A549 (cell line): ENCODE results near the gene ANKRD39. TPM values are rescaled to one million over a fixed set of nuclear protein-coding genes. Genes with fewer than 3 reads are reported as not detected.

Source experiments
- ATAC-seq, 2 experiments: fragments of 200-7000 bp in 1 of 2; fragments of >200 bp in 1 of 2; cut with Nextera tagmentation in 1 of 2; cut with Tn5 transposase in 1 of 2; 3 replicates each; pipeline versions ENCODE4 v1.8.0 to v1.9.1; 2018 to 2020; ENCODE audit warnings: mild to moderate bottlenecking in 1 of 2, moderate library complexity in 1 of 2
- CTCF ChIA-PET: fragments of 300-600 bp; sonication (Branson Sonifier 250); formaldehyde crosslinking; extraction: SDS; loops from one replicate; lab custom pipeline; 2021; ENCODE audit warnings: antibody characterized with exemption, inconsistent platforms; lab: Yijun Ruan, JAX
- POLR2A ChIA-PET: fragments of 350-600 bp; formaldehyde crosslinking; extraction: SDS; loops from one replicate; lab custom pipeline; 2021; ENCODE audit warnings: antibody characterized with exemption, inconsistent platforms; lab: Yijun Ruan, JAX
- DNase-seq, 2 experiments: peaks; one replicate each; pipeline versions ENCODE4 v3.0.0 to v3.0.0-alpha.2; 2011 to 2016; ENCODE audit warnings: low read depth in 1 of 2, low spot score in 1 of 2
- FAIRE-seq: peaks from 2 replicates; lab custom pipeline; 2011; peaks lifted over from hg19 to GRCh38; lab: Jason Lieb, UNC
- H3K27ac ChIP-seq, 2 experiments: fragments of >200 bp; sonication (Bioruptor Twin); formaldehyde crosslinking; 3 replicates each; pipeline ENCODE4 v1.5.1; 2016 to 2017
- H3K4me1 ChIP-seq: fragments of >200 bp; sonication (Bioruptor Twin); formaldehyde crosslinking; 3 replicates; pipeline ENCODE4 v1.6.1; 2016
- H3K4me2 ChIP-seq: fragments of >200 bp; sonication (Bioruptor Twin); formaldehyde crosslinking; 3 replicates; pipeline ENCODE4 v1.6.1; 2016
- H3K4me3 ChIP-seq: fragments of >200 bp; sonication (Bioruptor Twin); formaldehyde crosslinking; 3 replicates; pipeline ENCODE4 v1.5.1; 2016
- H3K9me3 ChIP-seq: fragments of >200 bp; sonication (Bioruptor Twin); formaldehyde crosslinking; 3 replicates; pipeline ENCODE4 v1.6.1; 2016
- CBX8 ChIP-seq: fragments of 200-600 bp; sonication (generic); IDR thresholded peaks from 2 replicates; pipeline ENCODE4 v1.6.1; 2016
- CHD4 ChIP-seq: fragments of 200-600 bp; sonication (generic); IDR thresholded peaks from 2 replicates; pipeline ENCODE4 v1.6.1; 2016; ENCODE audit warnings: antibody characterized with exemption, mild to moderate bottlenecking, borderline replicate concordance
- EHF ChIP-seq: fragments of 250-450 bp; sonication (Bioruptor Pico); IDR thresholded peaks from 2 replicates; pipeline ENCODE4 v1.5.0; 2020; ENCODE audit warnings: mild to moderate bottlenecking
- ESRRA ChIP-seq: fragments of 150-350 bp; IDR thresholded peaks from 2 replicates; pipeline ENCODE4 v1.6.1; 2014; ENCODE audit warnings: mild to moderate bottlenecking, low read length, borderline replicate concordance
- FOXS1 ChIP-seq: fragments of 250-450 bp; sonication (Bioruptor Pico); IDR thresholded peaks from 2 replicates; pipeline ENCODE4 v1.5.0; 2020; ENCODE audit warnings: mild to moderate bottlenecking, moderate library complexity
- GATA3 ChIP-seq: IDR thresholded peaks from 2 replicates; pipeline ENCODE4 v1.6.1; 2012; ENCODE audit warnings: borderline replicate concordance
- HEYL ChIP-seq: fragments of 250-450 bp; sonication (Bioruptor Pico); IDR thresholded peaks from 2 replicates; pipeline ENCODE4 v1.8.0; 2021; ENCODE audit warnings: mild to moderate bottlenecking, moderate library complexity
- HOXA7 ChIP-seq: fragments of 250-450 bp; sonication (Bioruptor Pico); IDR thresholded peaks from 2 replicates; pipeline ENCODE4 v1.5.0; 2020; ENCODE audit warnings: mild to moderate bottlenecking, moderate library complexity
- HOXB5 ChIP-seq: fragments of 250-450 bp; sonication (Bioruptor Pico); IDR thresholded peaks from 2 replicates; pipeline ENCODE4 v1.5.0; 2020; ENCODE audit warnings: mild to moderate bottlenecking, moderate library complexity
- KDM5A ChIP-seq: fragments of 200-600 bp; sonication (generic); IDR thresholded peaks from 2 replicates; pipeline ENCODE4 v1.6.1; 2016; ENCODE audit warnings: antibody characterized with exemption, mild to moderate bottlenecking
- MAZ ChIP-seq: fragments of 150-350 bp; IDR thresholded peaks from 2 replicates; pipeline ENCODE4 v1.6.1; 2014; ENCODE audit warnings: antibody characterized with exemption, low read depth, low read length, borderline replicate concordance
- MYC ChIP-seq: IDR thresholded peaks from 2 replicates; pipeline ENCODE4 v1.6.1; 2012; ENCODE audit warnings: mild to moderate bottlenecking, inconsistent platforms, low read length, improper control_type of control experiment, borderline replicate concordance
- NFE2L2 ChIP-seq: fragments of 150-350 bp; conservative IDR thresholded peaks from 2 replicates; pipeline ENCODE4 v1.6.1; 2014; ENCODE audit warnings: low read length
- NPAS2 ChIP-seq: fragments of 250-450 bp; sonication (Bioruptor Pico); IDR thresholded peaks from 2 replicates; pipeline ENCODE4 v1.8.0; 2022; ENCODE audit warnings: mild to moderate bottlenecking, moderate library complexity, borderline replicate concordance
- NR3C1 ChIP-seq: fragments of >200 bp; sonication (Bioruptor Twin); formaldehyde crosslinking; IDR thresholded peaks from 3 replicates; pipeline ENCODE4 v1.6.1; 2017
- POLR2AphosphoS2 ChIP-seq: conservative IDR thresholded peaks from 2 replicates; pipeline ENCODE4 v1.6.1; 2012; ENCODE audit warnings: low read length, improper control_type of control experiment, inconsistent platforms
- RARB ChIP-seq: fragments of 250-450 bp; sonication (Bioruptor Pico); IDR thresholded peaks from 2 replicates; pipeline ENCODE4 v1.8.0; 2021; ENCODE audit warnings: mild to moderate bottlenecking, moderate library complexity
- RCOR1 ChIP-seq: fragments of 150-350 bp; IDR thresholded peaks from 2 replicates; pipeline ENCODE4 v1.6.1; 2014; ENCODE audit warnings: antibody characterized with exemption, low read length, low read depth
- RNF2 ChIP-seq: fragments of 200-600 bp; sonication (generic); IDR thresholded peaks from 2 replicates; pipeline ENCODE4 v1.6.1; 2016; ENCODE audit warnings: low read depth, mild to moderate bottlenecking, antibody characterized with exemption, moderate library complexity, borderline replicate concordance
- SMC3 ChIP-seq: fragments of >200 bp; sonication (Bioruptor Twin); formaldehyde crosslinking; IDR thresholded peaks from 3 replicates; pipeline ENCODE4 v1.6.1; 2018; ENCODE audit warnings: inconsistent platforms
- SREBF2 ChIP-seq: fragments of 450-650 bp; IDR thresholded peaks from 2 replicates; pipeline ENCODE4 v1.6.1; 2014; ENCODE audit warnings: mild to moderate bottlenecking, moderate library complexity
- ZC3H11A ChIP-seq: fragments of 450-650 bp; IDR thresholded peaks from 2 replicates; pipeline ENCODE4 v1.6.1; 2014; ENCODE audit warnings: antibody characterized with exemption, mild to moderate bottlenecking
- ZNF302 ChIP-seq: fragments of 250-450 bp; sonication (Bioruptor Pico); IDR thresholded peaks from 2 replicates; pipeline ENCODE4 v1.9.0; 2021; ENCODE audit warnings: inconsistent platforms, mild to moderate bottlenecking, moderate library complexity
- ZSCAN20 ChIP-seq: fragments of 250-450 bp; sonication (Bioruptor Pico); IDR thresholded peaks from 2 replicates; pipeline ENCODE4 v1.8.0; 2022; ENCODE audit warnings: mild to moderate bottlenecking, moderate library complexity
- WGBS: methylation state at CpG from one replicate; pipeline ENCODE4 v1.1.6; 2017; ENCODE audit errors: missing lambda C conversion rate; 5-methylcytosine and 5-hydroxymethylcytosine counted together
- polyA plus RNA-seq, 4 experiments: library from polyadenylated mRNA; depleted of rRNA in 3 of 4; stranded (reverse); fragments of >200 nt; fragmentation: RNase III in 1 of 4; extraction: RNeasy Plus Mini Kit Qiagen cat#74134 plus additional on column Dnase treatment in 1 of 4; gene quantifications; 2 replicates in 3 of 4; 3 replicates in 1 of 4; pipeline ENCODE4 v1.2.3, GENCODE V29; 2011 to 2017
- TF ChIP-seq, protein P1 (sequence below): fragments of >200 bp; sonication (Bioruptor Twin); formaldehyde crosslinking; IDR thresholded peaks from 2 replicates; pipeline ENCODE4 v1.6.1; 2016
- TF ChIP-seq, protein P2 (sequence below): fragments of 450-650 bp; IDR thresholded peaks from 2 replicates; pipeline ENCODE4 v1.6.1; 2014; ENCODE audit warnings: antibody characterized with exemption
- TF ChIP-seq, protein P3 (sequence below): fragments of >200 bp; sonication (Bioruptor Twin); formaldehyde crosslinking; IDR thresholded peaks from 3 replicates; pipeline ENCODE4 v1.5.1; 2016

Gene ANKRD39
- polyA plus RNA-seq, 2 of the 4 experiments (the other 2 are of a cell fraction), result 6.3 to 16.4 TPM

GRCh38 chr2:96809951-96810782 is 47.6 kb downstream of the ANKRD39 start:
- no peak for TF ChIP-seq SREBF2
- no peak for TF ChIP-seq NPAS2 (CRISPR knock-in tag)
- TF ChIP-seq, protein P1, sequence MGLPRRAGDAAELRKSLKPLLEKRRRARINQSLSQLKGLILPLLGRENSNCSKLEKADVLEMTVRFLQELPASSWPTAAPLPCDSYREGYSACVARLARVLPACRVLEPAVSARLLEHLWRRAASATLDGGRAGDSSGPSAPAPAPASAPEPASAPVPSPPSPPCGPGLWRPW, result no peak
- TF ChIP-seq, protein P2, sequence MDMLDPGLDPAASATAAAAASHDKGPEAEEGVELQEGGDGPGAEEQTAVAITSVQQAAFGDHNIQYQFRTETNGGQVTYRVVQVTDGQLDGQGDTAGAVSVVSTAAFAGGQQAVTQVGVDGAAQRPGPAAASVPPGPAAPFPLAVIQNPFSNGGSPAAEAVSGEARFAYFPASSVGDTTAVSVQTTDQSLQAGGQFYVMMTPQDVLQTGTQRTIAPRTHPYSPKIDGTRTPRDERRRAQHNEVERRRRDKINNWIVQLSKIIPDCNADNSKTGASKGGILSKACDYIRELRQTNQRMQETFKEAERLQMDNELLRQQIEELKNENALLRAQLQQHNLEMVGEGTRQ, result no peak
- no peak for TF ChIP-seq MYC
- no peak for TF ChIP-seq HOXB5 (CRISPR knock-in tag)
- no peak for TF ChIP-seq ZSCAN20
- ChIA-PET POLR2A (no interaction called here), CTCF (interaction anchor here (0.6 to 1.5 kb wide), 9 partner anchors 10 to 402 kb away, joined by 3 to 6 read pairs (median 3); partner anchors contain the start of genes ANKRD39 and CNNM4)
- Histone ChIP-seq H3K27ac (no peak overlapping the region), H3K4me2 (no peak overlapping the region), H3K4me1 (peaks cover 4% of the 10 kb centered on the region; the same call in 1 of the 3 replicates), H3K9me3 (no peaks in the 10 kb centered on the region), H3K4me3 (no peak overlapping the region)
- no peak for DNase-seq
- ATAC-seq, result no peak
- 86% methylated on average over 12 of the region's 12 CpGs for WGBS
- FAIRE-seq, result no peak

- FAIRE-seq, result no peak
- no peak overlapping the region for H3K4me2 ChIP-seq
- H3K9me3 ChIP-seq, result no peaks in the 10 kb centered on the region
- 0 out of 6 replicates have a peak, but pooled peaks of 1 of the 2 experiments have one; percentile 26 for ATAC-seq
- ChIA-PET CTCF (interaction anchor here (1.1 to 1.5 kb wide), 6 partner anchors 9 to 402 kb away, joined by 3 to 6 read pairs (median 4); partner anchors contain the start of gene CNNM4), POLR2A (no interaction called here)
- no peak overlapping the region for H3K4me3 ChIP-seq
- no peak overlapping the region for H3K27ac ChIP-seq
- no peak for TF ChIP-seq ZC3H11A
- no peak for TF ChIP-seq KDM5A
- no peak for TF ChIP-seq ESRRA
- no peak for TF ChIP-seq GATA3
- TF ChIP-seq ZSCAN20, result no peak
- no peak for TF ChIP-seq SMC3
- no peak for TF ChIP-seq HOXA7 (CRISPR knock-in tag)
- TF ChIP-seq ZNF302 (CRISPR knock-in tag), result no peak
- no peak for TF ChIP-seq FOXS1
- no peak for TF ChIP-seq HEYL (CRISPR knock-in tag)
- WGBS, result 88% methylated on average over 13 of the region's 13 CpGs
- H3K4me1 ChIP-seq, result no peaks in the 10 kb centered on the region
- DNase-seq, result no peak
Measured at GRCh38 chr2:96809216-96809882, 48.5 kb downstream of the ANKRD39 start.

- no peak overlapping the region for H3K4me2 ChIP-seq
- H3K4me3 ChIP-seq, result no peak overlapping the region
- FAIRE-seq (no peak), ATAC-seq (no peak; a peak in 1 of 6 replicates), DNase-seq (no peak)
- H3K4me1 ChIP-seq, result no peaks in the 10 kb centered on the region
- no peaks in the 10 kb centered on the region for H3K9me3 ChIP-seq
- no peak for TF ChIP-seq RARB (CRISPR knock-in tag)
- ChIA-PET CTCF (interaction anchor here (1.5 kb wide), 1 partner anchor 97 kb away, joined by 3 read pairs; no protein-coding TSS in a partner anchor), POLR2A (no interaction called here)
- no peak overlapping the region for H3K27ac ChIP-seq
- 88% methylated on average over 10 of the region's 10 CpGs for WGBS
Measured at GRCh38 chr2:96808176-96808837, 49.5 kb downstream of the ANKRD39 start.

- CTCF ChIA-PET, result interaction anchor here (0.6 to 1.3 kb wide), 2 partner anchors 39 to 267 kb away, joined by 3 read pairs; no protein-coding TSS in a partner anchor
- DNase-seq (no peak), FAIRE-seq (no peak), ATAC-seq (no peak)
- Histone ChIP-seq H3K4me3 (no peak overlapping the region), H3K27ac (no peak overlapping the region), H3K9me3 (no peaks in the 10 kb centered on the region), H3K4me1 (no peaks in the 10 kb centered on the region), H3K4me2 (no peak overlapping the region)
- POLR2A ChIA-PET, result no interaction called here
- WGBS, result 90% methylated on average over 10 of the region's 10 CpGs
- TF ChIP-seq, protein P3, sequence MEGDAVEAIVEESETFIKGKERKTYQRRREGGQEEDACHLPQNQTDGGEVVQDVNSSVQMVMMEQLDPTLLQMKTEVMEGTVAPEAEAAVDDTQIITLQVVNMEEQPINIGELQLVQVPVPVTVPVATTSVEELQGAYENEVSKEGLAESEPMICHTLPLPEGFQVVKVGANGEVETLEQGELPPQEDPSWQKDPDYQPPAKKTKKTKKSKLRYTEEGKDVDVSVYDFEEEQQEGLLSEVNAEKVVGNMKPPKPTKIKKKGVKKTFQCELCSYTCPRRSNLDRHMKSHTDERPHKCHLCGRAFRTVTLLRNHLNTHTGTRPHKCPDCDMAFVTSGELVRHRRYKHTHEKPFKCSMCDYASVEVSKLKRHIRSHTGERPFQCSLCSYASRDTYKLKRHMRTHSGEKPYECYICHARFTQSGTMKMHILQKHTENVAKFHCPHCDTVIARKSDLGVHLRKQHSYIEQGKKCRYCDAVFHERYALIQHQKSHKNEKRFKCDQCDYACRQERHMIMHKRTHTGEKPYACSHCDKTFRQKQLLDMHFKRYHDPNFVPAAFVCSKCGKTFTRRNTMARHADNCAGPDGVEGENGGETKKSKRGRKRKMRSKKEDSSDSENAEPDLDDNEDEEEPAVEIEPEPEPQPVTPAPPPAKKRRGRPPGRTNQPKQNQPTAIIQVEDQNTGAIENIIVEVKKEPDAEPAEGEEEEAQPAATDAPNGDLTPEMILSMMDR, result no peak
- TF ChIP-seq RNF2, result no peak
- no peak for TF ChIP-seq CHD4
- TF ChIP-seq NFE2L2, result no peak
- TF ChIP-seq CBX8, result no peak
- no peak for TF ChIP-seq POLR2AphosphoS2
- no peak for TF ChIP-seq MAZ
- no peak for TF ChIP-seq EHF
- no peak for TF ChIP-seq NR3C1
- no peak for TF ChIP-seq RCOR1
Measured at GRCh38 chr2:96807127-96807471, 50.7 kb downstream of the ANKRD39 start.
